Non-pigmented ciliary epithelial cell (primary cell): ENCODE results near the gene NELFE.

ENCODE experiments used
- DNase-seq: peaks from one replicate; pipeline ENCODE4 v3.0.0-alpha.2; 2010; ENCODE audit warnings: low read depth

Gene NELFE

GRCh38 chr6:31972709-31973350 is 14.1 kb upstream of the NELFE start:
- DNase-seq, result no peak

GRCh38 chr6:31971993-31972708 is 13.4 kb upstream of the NELFE start, which contains the start of gene DXO:
DXO (minus strand) TSS chr6:31972138; CDS start chr6:31971675, 463 bp downstream.
- peak; percentile 93 for DNase-seq

- no peak for DNase-seq
These were observed 12.7 kb upstream of the NELFE start for GRCh38 chr6:31971279-31971992.

GRCh38 chr6:31970604-31971271 is 12.0 kb upstream of the NELFE start:
- no peak for DNase-seq

GRCh38 chr6:31969712-31970603 is 11.2 kb upstream of the NELFE start:
- peak; percentile 63 for DNase-seq

- DNase-seq, result no peak
These were observed 10.3 kb upstream of the NELFE start for GRCh38 chr6:31968791-31969711.

GRCh38 chr6:31968326-31968725 is 9.6 kb upstream of the NELFE start:
- DNase-seq, result no peak

- no peak for DNase-seq
These were observed 9.2 kb upstream of the NELFE start for GRCh38 chr6:31967926-31968320.

GRCh38 chr6:31966997-31967925 is 8.5 kb upstream of the NELFE start:
- no peak for DNase-seq

GRCh38 chr6:31966506-31966905 is 7.7 kb upstream of the NELFE start:
- no peak for DNase-seq

- no peak for DNase-seq
These were observed 6.9 kb upstream of the NELFE start for GRCh38 chr6:31965700-31966099.

GRCh38 chr6:31963921-31964320 is 5.2 kb upstream of the NELFE start:
- no peak for DNase-seq

GRCh38 chr6:31961616-31962015 is 2.8 kb upstream of the NELFE start:
- no peak for DNase-seq

- DNase-seq, result no peak
These were observed 395 bp downstream of the NELFE start for GRCh38 chr6:31958412-31958740.

- DNase-seq, result no peak
These were observed 2.0 kb downstream of the NELFE start for GRCh38 chr6:31956796-31957195.

- DNase-seq, result no peak
These were observed 4.3 kb downstream of the NELFE start for GRCh38 chr6:31954511-31954910.

GRCh38 chr6:31952890-31953289 is 5.9 kb downstream of the NELFE start:
- no peak for DNase-seq

- DNase-seq, result no peak
These were observed 6.5 kb downstream of the NELFE start for GRCh38 chr6:31952140-31952805.
